Measurements from ENCODE around the gene RUNX2. TPM values are rescaled to one million over a fixed set of nuclear protein-coding genes. Genes with fewer than 3 reads are reported as not detected.

RUNX2 gene
- total RNA-seq, 1 donor from 2014 or later, result 1.8 TPM

DNA sequence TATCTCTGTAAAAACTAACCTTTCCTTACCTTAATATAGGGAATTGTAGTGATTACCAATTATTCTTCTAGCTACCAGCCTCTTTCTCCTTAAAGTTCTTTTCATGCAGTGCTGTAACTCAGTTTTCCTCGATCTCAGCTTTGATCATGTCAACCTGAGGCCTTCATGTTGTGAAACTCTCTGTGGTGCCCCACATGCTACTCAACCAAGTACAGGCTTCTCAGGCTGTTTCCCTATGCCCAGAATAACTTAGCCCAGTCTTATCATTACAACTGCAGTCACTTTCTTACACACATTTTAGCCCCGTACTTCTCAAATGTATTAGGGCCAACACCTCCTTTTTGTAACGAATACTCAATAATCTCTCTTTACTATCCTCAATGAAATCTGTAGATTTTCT lies 139.7 kb downstream of the RUNX2 start:
- H3K9me3 Mint-ChIP-seq, result no peaks in the 10 kb centered on the region
- no peaks in the 10 kb centered on the region for H3K27me3 Mint-ChIP-seq
- DNase-seq (no peak), ATAC-seq (ENCODE audit: low read depth) (no peak)
- POLR2A ChIA-PET, result no interaction called here
- TF ChIP-seq, protein P1, sequence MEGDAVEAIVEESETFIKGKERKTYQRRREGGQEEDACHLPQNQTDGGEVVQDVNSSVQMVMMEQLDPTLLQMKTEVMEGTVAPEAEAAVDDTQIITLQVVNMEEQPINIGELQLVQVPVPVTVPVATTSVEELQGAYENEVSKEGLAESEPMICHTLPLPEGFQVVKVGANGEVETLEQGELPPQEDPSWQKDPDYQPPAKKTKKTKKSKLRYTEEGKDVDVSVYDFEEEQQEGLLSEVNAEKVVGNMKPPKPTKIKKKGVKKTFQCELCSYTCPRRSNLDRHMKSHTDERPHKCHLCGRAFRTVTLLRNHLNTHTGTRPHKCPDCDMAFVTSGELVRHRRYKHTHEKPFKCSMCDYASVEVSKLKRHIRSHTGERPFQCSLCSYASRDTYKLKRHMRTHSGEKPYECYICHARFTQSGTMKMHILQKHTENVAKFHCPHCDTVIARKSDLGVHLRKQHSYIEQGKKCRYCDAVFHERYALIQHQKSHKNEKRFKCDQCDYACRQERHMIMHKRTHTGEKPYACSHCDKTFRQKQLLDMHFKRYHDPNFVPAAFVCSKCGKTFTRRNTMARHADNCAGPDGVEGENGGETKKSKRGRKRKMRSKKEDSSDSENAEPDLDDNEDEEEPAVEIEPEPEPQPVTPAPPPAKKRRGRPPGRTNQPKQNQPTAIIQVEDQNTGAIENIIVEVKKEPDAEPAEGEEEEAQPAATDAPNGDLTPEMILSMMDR (IDR thresholded peaks at IDR 0.05), result no peak
- no peaks in the 10 kb centered on the region for H3K4me1 Mint-ChIP-seq
- CTCF ChIA-PET, result no interaction called here
- H3K27ac Mint-ChIP-seq, result no peak overlapping the region
- H3K4me3 Mint-ChIP-seq, result no peak overlapping the region
- H3K36me3 Mint-ChIP-seq (ENCODE audit: low read depth), result no peaks in the 10 kb centered on the region
- intact Hi-C loops (cut with micrococcal nuclease), result no loop called here

DNA sequence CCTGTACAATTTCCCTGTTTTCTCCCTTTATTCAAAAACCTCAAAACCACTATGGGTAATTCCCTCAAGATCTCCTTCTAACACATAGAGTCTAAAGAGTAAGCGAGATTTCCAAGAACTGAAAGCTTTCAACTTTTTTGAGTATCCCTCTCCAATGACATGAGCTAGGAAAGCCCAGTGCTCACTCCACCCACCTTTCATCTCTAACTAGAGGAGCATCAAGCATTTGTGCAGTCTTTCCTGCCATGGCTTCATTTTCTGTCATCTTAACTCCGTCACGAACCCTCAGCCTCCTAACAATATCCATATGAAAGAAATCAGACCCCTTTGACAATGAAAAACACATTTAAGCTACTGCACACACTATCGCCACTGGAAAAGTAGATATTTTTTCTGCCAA lies 141.5 kb downstream of the RUNX2 start:
- TF ChIP-seq, protein P1 (IDR thresholded peaks at IDR 0.05), result no peak
- DNase-seq (no peak), ATAC-seq (ENCODE audit: low read depth) (no peak)
- intact Hi-C loops (cut with micrococcal nuclease), result no loop called here
- no peak overlapping the region for H3K4me3 Mint-ChIP-seq
- ChIA-PET POLR2A (no interaction called here), CTCF (no interaction called here)
- H3K4me1 Mint-ChIP-seq, result no peaks in the 10 kb centered on the region
- H3K27me3 Mint-ChIP-seq, result no peaks in the 10 kb centered on the region
- no peaks in the 10 kb centered on the region for H3K36me3 Mint-ChIP-seq (ENCODE audit: low read depth)
- H3K27ac Mint-ChIP-seq, result no peak overlapping the region
- H3K9me3 Mint-ChIP-seq, result no peaks in the 10 kb centered on the region

DNA sequence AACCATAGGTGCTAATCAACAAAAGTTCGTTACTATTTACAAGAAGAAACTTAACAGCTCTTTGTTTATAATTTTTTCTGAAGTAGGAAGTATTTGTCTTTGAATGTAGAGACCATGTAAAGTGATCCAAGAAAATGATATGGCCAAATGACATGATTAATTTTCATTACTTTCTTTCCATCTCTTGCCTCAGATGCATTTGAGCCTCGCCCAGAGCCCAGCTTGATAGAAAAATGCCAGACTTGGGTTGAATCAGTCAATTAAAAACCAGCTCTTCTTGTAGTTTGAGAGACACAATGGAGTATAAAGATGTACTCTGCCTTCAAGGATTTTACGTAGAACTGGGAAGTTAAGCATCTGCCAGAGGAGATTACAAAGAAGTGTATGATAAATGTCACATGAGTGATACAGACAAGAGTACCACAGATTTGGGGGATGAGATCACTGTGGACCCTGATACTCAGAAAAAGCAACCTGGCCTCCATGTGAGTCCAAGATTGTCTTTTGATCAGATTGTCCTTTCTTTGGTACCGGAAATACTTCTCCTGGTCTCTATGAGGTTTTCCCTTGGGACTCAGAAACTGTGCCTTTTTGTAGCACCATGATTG lies 142.1 kb downstream of the RUNX2 start:
- H3K27me3 Mint-ChIP-seq, result no peaks in the 10 kb centered on the region
- POLR2A ChIA-PET, result no interaction called here
- TF ChIP-seq, protein P1 (IDR thresholded peaks at IDR 0.05), result no peak
- no peak overlapping the region for H3K27ac Mint-ChIP-seq
- no peaks in the 10 kb centered on the region for H3K4me1 Mint-ChIP-seq
- H3K36me3 Mint-ChIP-seq (ENCODE audit: low read depth), result no peaks in the 10 kb centered on the region
- no peaks in the 10 kb centered on the region for H3K9me3 Mint-ChIP-seq
- DNase-seq, result no peak
- no peak for ATAC-seq (ENCODE audit: low read depth)
- CTCF ChIA-PET, result no interaction called here
- H3K4me3 Mint-ChIP-seq, result no peak overlapping the region
- intact Hi-C loops (cut with micrococcal nuclease), result no loop called here

DNA sequence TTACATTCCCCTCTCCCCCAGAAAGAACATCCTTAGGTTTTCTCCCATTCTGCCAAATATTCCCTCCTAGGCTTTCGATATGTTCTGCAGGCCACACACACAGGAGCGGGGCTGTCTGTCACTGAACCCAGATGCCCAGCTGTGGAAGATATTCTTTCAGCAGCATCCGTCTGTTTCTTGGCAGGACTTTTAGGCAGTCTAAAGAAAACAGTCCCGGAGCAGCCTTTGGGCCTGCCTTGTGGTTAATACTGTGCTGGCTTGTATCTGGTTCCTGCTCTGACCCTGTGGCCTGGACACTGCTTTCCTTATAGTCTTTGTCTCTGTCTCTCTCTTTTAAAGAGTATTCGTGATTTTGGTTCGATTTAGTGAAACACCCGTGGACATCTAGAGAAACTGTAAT lies 144.3 kb downstream of the RUNX2 start:
- Mint-ChIP-seq H3K27me3 (no peaks in the 10 kb centered on the region), H3K27ac (no peak overlapping the region), H3K4me3 (no peak overlapping the region)

DNA sequence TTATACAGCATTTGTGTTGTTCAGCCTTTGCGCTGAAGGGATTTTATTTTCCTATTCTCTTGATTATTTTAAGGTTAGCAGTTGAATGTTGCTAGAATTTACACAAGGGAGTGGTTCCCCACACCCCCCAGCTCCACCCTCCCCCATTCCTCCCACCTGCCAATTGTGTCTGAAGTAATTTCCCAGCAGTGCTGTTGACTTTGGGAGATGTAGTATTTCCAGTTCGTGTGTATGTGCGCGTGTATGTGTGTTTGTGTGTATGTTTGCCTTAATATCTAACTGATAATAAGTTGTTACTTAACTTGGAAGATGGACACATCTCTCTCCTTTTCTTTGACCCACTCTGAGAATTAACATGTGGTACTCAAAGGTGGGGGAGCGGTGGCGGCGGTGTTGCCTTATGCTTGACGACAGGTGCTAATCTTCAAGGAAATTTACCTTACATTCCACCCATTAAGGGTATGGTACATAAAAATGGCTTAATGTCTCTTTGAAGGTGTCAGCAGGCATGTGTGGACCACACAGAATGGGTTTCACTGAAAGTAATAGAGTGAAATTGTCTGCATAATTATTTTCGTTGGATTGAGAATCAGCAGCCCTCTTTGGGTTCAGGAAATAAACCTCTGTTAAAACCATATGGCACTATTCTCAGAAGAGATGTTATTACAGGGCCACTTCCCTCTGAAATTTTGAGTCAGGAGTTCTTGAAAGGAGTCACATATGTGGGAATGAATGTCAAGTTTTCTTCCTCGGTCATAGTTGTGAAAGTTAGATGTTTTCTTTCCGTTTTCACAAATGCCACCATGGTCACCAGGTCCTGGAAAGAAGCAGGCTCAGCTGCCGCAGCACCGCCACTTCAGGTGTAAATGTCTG lies 145.2 kb downstream of the RUNX2 start:
- no peaks in the 10 kb centered on the region for H3K27me3 Mint-ChIP-seq
- ATAC-seq (ENCODE audit: low read depth) (no peak), DNase-seq (no peak)
- intact Hi-C loops (cut with micrococcal nuclease), result no loop called here
- ChIA-PET CTCF (no interaction called here), POLR2A (no interaction called here)
- no peak overlapping the region for H3K4me3 Mint-ChIP-seq
- H3K36me3 Mint-ChIP-seq (ENCODE audit: low read depth), result no peaks in the 10 kb centered on the region
- no peaks in the 10 kb centered on the region for H3K9me3 Mint-ChIP-seq
- no peaks in the 10 kb centered on the region for H3K4me1 Mint-ChIP-seq
- no peak overlapping the region for H3K27ac Mint-ChIP-seq
- TF ChIP-seq, protein P1 (IDR thresholded peaks at IDR 0.05), result no peak

More for the DNA sequence above, 144.3 kb downstream of the RUNX2 start:
- ChIA-PET POLR2A (no interaction called here), CTCF (no interaction called here)
- ATAC-seq (ENCODE audit: low read depth), result no peak
- Mint-ChIP-seq H3K36me3 (ENCODE audit: low read depth) (no peaks in the 10 kb centered on the region), H3K9me3 (no peaks in the 10 kb centered on the region), H3K4me1 (no peaks in the 10 kb centered on the region)
- TF ChIP-seq, protein P1 (IDR thresholded peaks at IDR 0.05), result no peak
- no peak for DNase-seq
- intact Hi-C loops (cut with micrococcal nuclease), result no loop called here
